Activated naive CD4-positive, alpha-beta T cell treated with anti-CD3 and anti-CD28 coated beads, Interleukin-2, amount 10 ng/mL, durations not matched to agents 7 days and 5 days (primary cell): ENCODE data around the gene CMTM5.

ENCODE experiments used
- CTCF ChIA-PET: fragments of 350-600 bp; sonication (Branson Sonifier 250); formaldehyde crosslinking; loops from one replicate; lab custom pipeline; 2021; ENCODE audit warnings: antibody characterized with exemption; lab: Charles Lee
- DNase-seq: peaks from one replicate; pipeline ENCODE4 v3.0.0-alpha.2; 2020
- H3K27ac Mint-ChIP-seq: one replicate; pipeline ENCODE4 v1.8.0; 2021; ENCODE audit warnings: mild to moderate bottlenecking, moderate library complexity, mixed read lengths
- H3K27me3 Mint-ChIP-seq: one replicate; pipeline ENCODE4 v1.8.0; 2021; ENCODE audit warnings: mild to moderate bottlenecking, mixed read lengths
- H3K36me3 Mint-ChIP-seq: one replicate; pipeline ENCODE4 v1.8.0; 2021; ENCODE audit warnings: mixed read lengths
- H3K4me1 Mint-ChIP-seq: one replicate; pipeline ENCODE4 v1.8.0; 2021; ENCODE audit warnings: mixed read lengths
- H3K4me3 Mint-ChIP-seq: one replicate; pipeline ENCODE4 v1.8.0; 2021; ENCODE audit warnings: mild to moderate bottlenecking, moderate library complexity, mixed read lengths
- H3K9me3 Mint-ChIP-seq: one replicate; pipeline ENCODE4 v1.8.0; 2021; ENCODE audit warnings: mixed read lengths

The CMTM5 gene

GRCh38 chr14:23362200-23362599, 14.6 kb upstream of the CMTM5 start:
- CTCF ChIA-PET: interaction anchor here (0.7 to 1.6 kb wide), 3 partner anchors 10 to 95 kb away, joined by 3 to 7 read pairs (median 3); partner anchors contain the start of gene SLC22A17
- Mint-ChIP-seq H3K9me3 (no peaks in the 10 kb centered on the region), H3K4me3 (no peak overlapping the region), H3K36me3 (no peaks in the 10 kb centered on the region), H3K27ac (no peak overlapping the region), H3K4me1 (no peaks in the 10 kb centered on the region), H3K27me3 (peaks cover 61% of the 10 kb centered on the region)
- DNase-seq: no peak

DNA sequence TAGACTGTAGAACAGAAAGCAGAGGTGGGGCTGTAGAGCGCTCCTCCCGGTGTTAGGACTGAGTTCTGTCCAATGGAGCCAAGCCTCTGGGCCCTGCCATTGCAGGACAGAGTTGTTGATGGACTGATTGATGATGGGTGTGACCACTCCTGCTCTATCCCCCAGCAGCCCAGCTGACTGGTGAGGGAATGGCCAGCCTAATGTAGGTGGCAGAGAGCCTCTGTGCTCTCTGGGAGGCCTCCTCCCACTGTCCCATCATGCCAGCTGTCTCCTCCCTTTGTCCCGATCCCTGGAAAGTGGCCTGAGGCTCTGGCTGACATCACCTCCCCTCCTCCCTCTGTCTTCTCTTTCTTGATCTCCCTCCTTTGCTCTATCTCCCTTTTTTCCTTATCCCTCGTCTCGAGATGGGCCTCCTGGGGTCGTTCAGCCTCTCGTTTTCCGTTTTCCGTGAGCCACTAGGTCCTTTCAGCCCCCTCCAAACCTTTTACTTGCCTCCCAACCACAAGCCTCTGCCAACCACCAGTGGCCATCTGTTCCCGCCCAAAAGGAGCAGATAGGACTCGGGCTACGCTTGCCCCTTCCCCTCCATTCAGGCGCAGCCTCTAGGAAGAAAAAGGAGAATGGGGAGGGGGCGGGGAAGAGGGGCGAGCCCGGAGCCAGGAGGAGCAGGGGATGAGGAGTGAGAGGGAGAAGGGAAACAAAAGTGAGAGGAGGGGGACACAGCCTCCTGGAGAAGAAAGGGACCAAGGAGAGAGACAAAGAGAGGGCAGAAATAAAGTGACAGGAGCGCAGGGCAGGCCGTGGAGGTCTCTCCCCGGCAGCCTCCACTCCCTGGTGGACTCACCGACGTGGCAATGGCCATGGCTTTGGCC, 12.4 kb upstream of the CMTM5 start:
- CTCF ChIA-PET: no interaction called here
- peaks cover 76% of the 10 kb centered on the region for H3K27me3 Mint-ChIP-seq
- no peak for DNase-seq
- H3K4me3 Mint-ChIP-seq: no peak overlapping the region
- H3K27ac Mint-ChIP-seq: no peak overlapping the region
- H3K9me3 Mint-ChIP-seq: no peaks in the 10 kb centered on the region
- H3K36me3 Mint-ChIP-seq: no peaks in the 10 kb centered on the region
- H3K4me1 Mint-ChIP-seq: no peaks in the 10 kb centered on the region

DNA sequence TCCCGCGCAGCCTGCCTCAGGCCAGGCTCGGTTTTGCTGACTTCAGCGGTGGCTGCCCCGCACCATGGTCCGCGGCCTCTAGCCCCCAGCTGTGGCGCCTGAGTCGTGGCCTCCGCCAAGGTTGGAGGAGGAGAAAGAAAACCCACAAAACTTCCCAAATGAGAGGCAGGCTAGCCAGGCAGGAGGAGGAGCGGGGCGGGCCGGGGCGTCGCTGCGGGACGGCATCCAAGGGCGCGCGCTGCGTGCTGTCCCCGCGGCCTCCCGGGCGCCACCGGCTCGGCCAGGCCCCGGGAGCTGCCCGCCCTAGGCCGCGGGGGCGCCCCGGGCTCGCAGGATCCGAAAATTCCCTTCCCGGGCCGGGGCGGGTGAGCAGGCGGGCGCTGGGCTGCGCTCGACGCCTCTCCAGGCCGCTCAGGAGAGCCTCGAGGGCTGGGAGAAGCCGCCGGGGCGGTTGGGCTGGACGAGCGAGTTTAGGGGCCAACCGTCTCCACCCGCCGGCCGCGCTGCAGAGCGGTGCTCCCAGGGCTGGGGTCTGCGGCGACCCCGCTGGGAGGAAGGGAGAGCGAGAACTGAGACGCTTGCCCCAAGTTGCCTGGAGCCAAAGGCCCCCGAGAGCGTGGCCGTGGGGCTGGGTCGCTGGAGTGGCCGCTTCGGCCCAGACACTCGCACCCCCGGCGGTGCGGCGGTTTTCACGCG, 11.7 kb upstream of the CMTM5 start, which contains the start of gene EFS:
Gene EFS (minus strand): TSS at position 137 of the 696 bp plus-strand sequence. CDS start 147 bp downstream, outside the sequence.
- Mint-ChIP-seq H3K27me3 (peaks cover 75% of the 10 kb centered on the region), H3K27ac (no peak within 1 kb of the TSS), H3K4me3 (no peak within 1 kb of the TSS), H3K9me3 (no peaks in the 10 kb centered on the region), H3K4me1 (no peaks in the 10 kb centered on the region), H3K36me3 (no peaks in the 10 kb centered on the region)
- DNase-seq: no peak
- CTCF ChIA-PET: interaction anchor here (1.0 kb wide), 1 partner anchor 14 kb away, joined by 3 read pairs; no protein-coding TSS in a partner anchor

DNA sequence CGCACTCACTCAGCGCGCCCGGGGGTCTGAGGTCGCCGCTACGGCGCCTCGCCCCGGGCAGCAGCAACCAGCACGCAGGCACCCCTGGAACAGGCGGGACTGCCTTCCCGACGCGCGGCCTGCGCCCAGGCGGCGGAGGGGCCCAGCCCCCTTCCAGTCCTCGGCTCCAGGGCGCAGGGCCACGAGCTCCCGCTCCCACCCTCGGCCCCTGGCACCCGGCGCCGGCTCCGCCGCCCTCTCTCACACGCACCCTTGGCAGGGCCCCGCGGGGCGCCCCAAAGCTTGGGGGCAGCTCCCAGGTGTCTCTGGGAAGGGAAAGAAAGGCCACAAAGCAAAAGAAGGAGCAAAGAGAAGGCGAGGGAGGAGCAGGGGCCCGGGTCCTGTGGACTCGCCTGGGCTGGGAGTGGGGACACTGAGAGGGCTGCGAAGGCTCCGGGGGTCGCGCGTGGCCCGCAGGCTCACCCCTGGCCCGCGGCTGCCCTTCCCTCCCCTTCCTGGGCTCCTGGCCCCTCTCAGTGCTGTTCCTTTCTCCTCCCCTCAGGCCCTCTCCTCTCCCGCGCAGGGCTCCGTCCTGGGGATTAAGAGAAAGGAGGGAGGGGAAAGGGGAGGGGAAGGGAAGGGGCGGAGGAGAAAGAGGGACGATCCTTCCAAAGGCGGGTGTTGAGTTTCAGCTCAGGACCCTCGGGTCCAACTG, 11.0 kb upstream of the CMTM5 start:
- CTCF ChIA-PET: interaction anchor here (1.0 kb wide), 1 partner anchor 15 kb away, joined by 3 read pairs; no protein-coding TSS in a partner anchor
- DNase-seq: no peak
- no peak overlapping the region for H3K4me3 Mint-ChIP-seq
- H3K27me3 Mint-ChIP-seq: peaks cover 76% of the 10 kb centered on the region
- no peaks in the 10 kb centered on the region for H3K36me3 Mint-ChIP-seq
- H3K27ac Mint-ChIP-seq: no peak overlapping the region
- H3K4me1 Mint-ChIP-seq: no peaks in the 10 kb centered on the region
- no peaks in the 10 kb centered on the region for H3K9me3 Mint-ChIP-seq

- CTCF ChIA-PET: interaction anchor here (1.0 kb wide), 1 partner anchor 15 kb away, joined by 3 read pairs; no protein-coding TSS in a partner anchor
- Mint-ChIP-seq H3K9me3 (no peaks in the 10 kb centered on the region), H3K27ac (no peak overlapping the region), H3K36me3 (no peaks in the 10 kb centered on the region), H3K4me3 (no peak overlapping the region), H3K4me1 (peaks cover under 1% of the 10 kb centered on the region), H3K27me3 (peaks cover 79% of the 10 kb centered on the region)
- no peak for DNase-seq
Measured at GRCh38 chr14:23366426-23366921, 10.4 kb upstream of the CMTM5 start.

DNA sequence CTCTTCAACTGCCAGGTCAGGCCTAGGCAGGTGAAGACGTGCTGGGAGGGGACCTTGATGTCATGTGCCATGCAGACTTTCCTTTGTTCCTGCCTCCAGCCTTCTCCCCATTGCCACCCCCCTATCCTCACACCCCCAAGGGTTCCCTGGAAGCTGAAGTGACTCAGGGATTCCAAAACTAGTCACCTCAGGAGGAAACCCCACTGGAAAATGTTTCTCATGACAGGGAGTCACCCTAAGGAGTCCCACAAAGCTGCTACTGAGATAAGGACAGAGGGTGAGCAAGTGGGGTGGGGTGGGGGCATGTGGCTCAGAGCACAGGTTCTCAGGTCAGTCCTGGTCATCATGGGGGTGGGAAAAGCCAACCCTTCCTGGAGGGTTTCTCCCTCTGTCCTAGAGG, 6.6 kb upstream of the CMTM5 start:
- H3K36me3 Mint-ChIP-seq: no peaks in the 10 kb centered on the region
- no peak overlapping the region for H3K27ac Mint-ChIP-seq
- no peaks in the 10 kb centered on the region for H3K9me3 Mint-ChIP-seq
- DNase-seq: no peak
- peaks cover 8% of the 10 kb centered on the region for H3K4me1 Mint-ChIP-seq
- peaks cover 58% of the 10 kb centered on the region for H3K27me3 Mint-ChIP-seq
- H3K4me3 Mint-ChIP-seq: no peak overlapping the region
- CTCF ChIA-PET: interaction anchor here (1.0 to 2.2 kb wide), 4 partner anchors 9 to 184 kb away, joined by 3 to 14 read pairs (median 6); partner anchors contain the start of gene SLC22A17

DNA sequence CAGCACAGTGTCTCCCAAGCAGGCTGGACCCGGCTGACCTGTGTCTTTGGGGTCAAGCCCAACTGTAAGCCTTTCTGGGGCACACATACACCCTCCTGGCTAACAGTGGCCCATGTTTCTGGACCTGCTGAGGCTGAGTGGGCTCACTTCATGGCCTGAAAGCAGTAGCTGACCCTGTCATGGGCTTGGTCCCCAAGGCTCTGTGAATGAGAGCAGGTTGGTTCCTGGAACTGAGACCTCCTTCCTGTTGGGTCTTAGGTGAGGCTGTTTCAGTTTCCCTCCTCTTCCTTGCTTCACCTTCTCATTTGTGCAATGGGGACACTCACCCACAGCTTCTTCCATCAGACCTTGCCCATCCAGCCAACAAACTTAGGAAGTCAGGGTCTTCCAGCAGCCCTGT, 5.0 kb upstream of the CMTM5 start:
- CTCF ChIA-PET: no interaction called here
- H3K27ac Mint-ChIP-seq: no peak overlapping the region
- no peaks in the 10 kb centered on the region for H3K36me3 Mint-ChIP-seq
- no peak overlapping the region for H3K4me3 Mint-ChIP-seq
- peaks cover 8% of the 10 kb centered on the region for H3K4me1 Mint-ChIP-seq
- no peaks in the 10 kb centered on the region for H3K9me3 Mint-ChIP-seq
- H3K27me3 Mint-ChIP-seq: peaks cover 47% of the 10 kb centered on the region
- DNase-seq: no peak

DNA sequence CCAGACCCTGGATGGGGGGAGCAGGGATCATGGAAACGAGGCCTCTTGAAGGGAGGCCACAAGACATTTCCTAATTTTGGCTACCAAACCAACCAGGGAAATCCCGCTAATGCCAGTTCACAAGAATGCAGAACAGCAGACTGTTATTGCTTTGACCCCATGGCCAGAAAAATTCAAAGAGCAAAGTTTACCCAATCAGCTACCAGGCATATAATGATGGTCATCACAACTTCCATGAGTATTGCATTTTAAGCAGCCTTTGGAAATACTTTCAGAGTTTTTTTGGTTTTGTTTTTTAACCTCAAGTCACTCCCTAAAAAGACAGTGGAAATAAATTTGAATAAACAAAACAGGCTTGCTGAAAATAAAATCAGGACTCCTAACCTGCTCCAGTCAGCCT, 4.3 kb upstream of the CMTM5 start, which contains the start of gene IL25:
Gene IL25 (plus strand): TSS at position 301 of the 400 bp plus-strand sequence.
- H3K4me3 Mint-ChIP-seq: no peak within 1 kb of the TSS
- no peaks in the 10 kb centered on the region for H3K9me3 Mint-ChIP-seq
- no peak within 1 kb of the TSS for H3K27ac Mint-ChIP-seq
- CTCF ChIA-PET: no interaction called here
- H3K4me1 Mint-ChIP-seq: peaks cover 8% of the 10 kb centered on the region
- no peaks in the 10 kb centered on the region for H3K36me3 Mint-ChIP-seq
- peaks cover 47% of the 10 kb centered on the region for H3K27me3 Mint-ChIP-seq
- DNase-seq: no peak

- H3K4me3 Mint-ChIP-seq: no peak overlapping the region
- peaks cover 8% of the 10 kb centered on the region for H3K4me1 Mint-ChIP-seq
- H3K36me3 Mint-ChIP-seq: no peaks in the 10 kb centered on the region
- H3K27ac Mint-ChIP-seq: no peak overlapping the region
- no peak for DNase-seq
- H3K9me3 Mint-ChIP-seq: no peaks in the 10 kb centered on the region
- peaks cover 45% of the 10 kb centered on the region for H3K27me3 Mint-ChIP-seq
- CTCF ChIA-PET: no interaction called here
Measured at GRCh38 chr14:23373041-23373440, 3.8 kb upstream of the CMTM5 start.

DNA sequence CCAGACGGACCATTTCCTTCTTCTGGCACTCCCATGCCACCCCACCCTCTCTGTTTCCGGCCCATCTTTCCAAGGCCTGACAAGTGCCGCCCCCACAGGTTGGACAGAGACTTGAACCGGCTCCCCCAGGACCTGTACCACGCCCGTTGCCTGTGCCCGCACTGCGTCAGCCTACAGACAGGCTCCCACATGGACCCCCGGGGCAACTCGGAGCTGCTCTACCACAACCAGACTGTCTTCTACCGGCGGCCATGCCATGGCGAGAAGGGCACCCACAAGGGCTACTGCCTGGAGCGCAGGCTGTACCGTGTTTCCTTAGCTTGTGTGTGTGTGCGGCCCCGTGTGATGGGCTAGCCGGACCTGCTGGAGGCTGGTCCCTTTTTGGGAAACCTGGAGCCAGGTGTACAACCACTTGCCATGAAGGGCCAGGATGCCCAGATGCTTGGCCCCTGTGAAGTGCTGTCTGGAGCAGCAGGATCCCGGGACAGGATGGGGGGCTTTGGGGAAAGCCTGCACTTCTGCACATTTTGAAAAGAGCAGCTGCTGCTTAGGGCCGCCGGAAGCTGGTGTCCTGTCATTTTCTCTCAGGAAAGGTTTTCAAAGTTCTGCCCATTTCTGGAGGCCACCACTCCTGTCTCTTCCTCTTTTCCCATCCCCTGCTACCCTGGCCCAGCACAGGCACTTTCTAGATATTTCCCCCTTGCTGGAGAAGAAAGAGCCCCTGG, 1.2 kb upstream of the CMTM5 start:
- H3K27me3 Mint-ChIP-seq: peaks cover 42% of the 10 kb centered on the region

DNA sequence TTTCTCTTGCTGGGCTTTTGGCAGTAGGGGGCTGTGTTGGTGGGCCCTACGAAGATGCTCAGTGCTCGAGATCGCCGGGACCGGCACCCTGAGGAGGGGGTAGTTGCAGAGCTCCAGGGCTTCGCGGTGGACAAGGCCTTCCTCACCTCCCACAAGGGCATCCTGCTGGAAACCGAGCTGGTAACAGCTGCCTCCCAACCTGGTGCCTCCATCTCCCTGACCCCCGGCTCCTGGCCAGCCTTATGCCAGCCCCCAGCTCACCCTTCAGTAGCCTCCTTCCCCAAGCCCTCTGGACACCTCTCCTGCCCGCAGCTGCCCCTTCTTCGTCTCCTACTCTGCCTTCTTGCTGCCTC, 328 bp downstream of the CMTM5 start:
- CTCF ChIA-PET: interaction anchor here (1.0 to 1.6 kb wide), 3 partner anchors 8 to 34 kb away, joined by 3 to 4 read pairs (median 3); no protein-coding TSS in a partner anchor
- Mint-ChIP-seq H3K4me3 (no peak overlapping the region), H3K27ac (no peak overlapping the region), H3K9me3 (no peaks in the 10 kb centered on the region), H3K27me3 (peaks cover 50% of the 10 kb centered on the region), H3K4me1 (peaks cover 2% of the 10 kb centered on the region), H3K36me3 (no peaks in the 10 kb centered on the region)
- no peak for DNase-seq

More for the DNA sequence above, 1.2 kb upstream of the CMTM5 start:
- no peaks in the 10 kb centered on the region for H3K36me3 Mint-ChIP-seq
- H3K27ac Mint-ChIP-seq: no peak overlapping the region
- CTCF ChIA-PET: interaction anchor here (0.6 to 1.6 kb wide), 3 partner anchors 30 to 54 kb away, joined by 3 to 4 read pairs (median 4); partner anchors contain the start of gene PABPN1
- no peak for DNase-seq
- H3K4me1 Mint-ChIP-seq: peaks cover 8% of the 10 kb centered on the region
- H3K4me3 Mint-ChIP-seq: no peak overlapping the region
- no peaks in the 10 kb centered on the region for H3K9me3 Mint-ChIP-seq

DNA sequence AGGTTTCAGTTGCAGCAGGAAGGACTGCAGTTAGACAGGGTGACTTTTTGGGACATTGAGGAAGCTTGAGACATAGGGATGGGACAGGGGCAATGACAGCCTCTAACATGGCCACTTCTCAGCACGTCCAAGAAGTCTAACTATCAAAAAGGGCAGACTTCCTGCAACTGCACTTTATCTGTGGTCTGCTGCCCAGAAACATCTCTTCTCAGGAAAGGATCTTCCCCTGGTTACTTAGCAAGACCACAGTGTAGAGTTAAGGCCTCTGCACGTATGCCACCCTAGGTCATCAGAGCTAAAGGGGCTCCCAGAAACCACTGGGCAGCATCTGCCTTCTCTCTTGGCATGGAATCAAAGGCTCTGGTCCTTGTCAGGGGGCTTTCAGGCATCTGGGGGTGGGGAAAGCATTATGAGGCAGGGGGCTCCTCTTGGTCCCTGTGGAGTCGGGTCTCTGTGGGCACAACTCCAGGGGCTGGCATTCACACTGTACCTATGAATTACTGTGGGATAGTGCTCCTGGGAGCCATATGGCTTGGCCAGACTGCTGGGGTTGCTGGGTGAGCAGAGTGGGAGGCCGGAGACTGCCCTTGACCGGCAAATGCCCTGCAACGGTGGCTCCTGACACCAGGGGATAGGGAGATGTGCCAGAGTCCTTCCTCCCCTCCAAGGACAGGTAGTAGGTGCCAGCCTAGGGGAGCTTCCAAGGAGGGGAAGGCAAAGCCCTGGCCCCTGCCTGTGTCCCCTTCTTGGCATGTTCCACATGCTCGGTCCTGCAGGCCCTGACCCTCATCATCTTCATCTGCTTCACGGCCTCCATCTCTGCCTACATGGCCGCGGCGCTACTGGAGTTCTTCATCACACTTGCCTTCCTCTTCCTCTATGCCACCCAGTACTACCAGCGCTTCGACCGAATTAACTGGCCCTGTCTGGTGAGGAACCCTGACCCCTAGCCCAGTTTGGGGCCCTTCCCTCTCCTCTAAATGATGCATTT, 1.0 kb downstream of the CMTM5 start:
- no peaks in the 10 kb centered on the region for H3K9me3 Mint-ChIP-seq
- no peak overlapping the region for H3K4me3 Mint-ChIP-seq
- no peaks in the 10 kb centered on the region for H3K36me3 Mint-ChIP-seq
- H3K27me3 Mint-ChIP-seq: peaks cover 53% of the 10 kb centered on the region
- DNase-seq: no peak
- peak overlapping the region; percentile 26 for H3K27ac Mint-ChIP-seq
- CTCF ChIA-PET: interaction anchor here (1.3 to 3.9 kb wide), 4 partner anchors 35 to 55 kb away, joined by 3 to 33 read pairs (median 23); partner anchors contain the start of gene PABPN1
- no peaks in the 10 kb centered on the region for H3K4me1 Mint-ChIP-seq
